UCSD-AML1 (cell line): ENCODE data around the gene PHF3.
A peak's percentile ranks its signal among the peaks of the same experiment; 100 is the strongest.

Experiments
- DNase-seq: peaks from one replicate; lab custom pipeline; 2025; ENCODE audit not compliant: unreplicated experiment; lab: John Stamatoyannopoulos, UW

Gene PHF3

GRCh38 chr6:63635588-63636517 lies at the start of gene PHF3:
Gene PHF3, plus strand, starts transcription at chr6:63635802. Its CDS starts 10,750 bp downstream, at chr6:63646552.
- DNase-seq: peak; percentile 93

GRCh38 chr6:63589952-63590411 lies 45.6 kb upstream of the PHF3 start:
- no peak for DNase-seq

DNA sequence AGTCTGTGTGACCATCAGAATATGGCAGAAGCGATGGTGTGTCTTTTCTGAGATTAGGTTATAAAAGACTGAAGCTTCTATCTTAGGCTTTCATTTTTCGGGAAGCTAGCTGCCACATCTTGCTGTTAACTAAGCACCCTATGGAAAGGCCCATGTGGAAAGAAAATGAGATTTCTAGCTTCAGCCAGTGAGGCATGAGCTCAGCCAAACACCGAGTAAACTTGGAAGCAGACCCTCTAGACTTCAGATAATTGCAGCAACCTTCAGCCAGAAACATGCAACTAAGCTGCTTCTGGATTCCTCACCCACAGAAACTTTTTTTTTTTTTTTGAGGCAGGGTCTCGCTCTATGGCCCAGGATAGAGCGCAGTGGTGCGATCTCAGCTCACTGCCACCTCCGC lies 42.7 kb upstream of the PHF3 start:
- DNase-seq: no peak

DNA sequence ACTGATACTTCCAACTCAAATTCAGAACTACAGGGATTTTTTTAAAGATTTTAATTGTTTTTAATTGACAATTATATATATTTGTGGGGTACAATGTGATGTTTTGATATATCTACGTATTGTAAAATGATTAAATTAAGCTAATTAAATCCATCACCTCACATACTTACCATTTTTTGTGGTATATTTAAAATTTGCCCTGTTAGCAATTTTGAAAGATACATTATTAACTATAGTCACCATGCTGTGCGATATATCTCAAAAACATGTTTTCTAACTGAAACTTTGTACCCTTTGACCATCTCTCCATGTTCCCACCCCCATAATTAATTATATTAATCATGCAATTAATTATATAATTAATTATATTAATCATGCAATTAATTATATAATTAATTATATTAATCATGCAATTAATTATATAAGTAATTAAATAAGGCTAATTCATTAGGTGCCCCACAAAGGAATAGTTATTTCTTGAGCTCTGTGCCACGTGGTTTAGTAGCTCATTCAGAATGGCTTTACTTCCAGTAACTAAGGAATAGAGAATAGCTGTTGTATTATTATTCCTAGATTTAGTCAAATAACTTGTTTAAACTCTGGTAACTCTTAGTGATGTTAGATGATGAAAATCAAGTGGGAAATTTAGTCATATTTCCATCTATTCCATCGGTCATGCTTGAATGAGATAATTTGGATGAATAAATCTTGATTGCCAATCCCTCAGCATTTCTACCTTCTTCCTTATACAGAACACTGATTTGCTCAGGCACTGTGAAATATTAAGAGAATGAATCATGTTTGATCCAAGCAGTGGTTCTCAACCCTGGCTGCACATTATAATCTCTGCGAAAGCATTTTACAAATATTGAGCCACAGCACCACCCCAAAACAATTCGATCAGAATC lies 38.2 kb upstream of the PHF3 start:
- DNase-seq: no peak

- peak; percentile 61 for DNase-seq
These were observed 37.3 kb upstream of the PHF3 start for GRCh38 chr6:63598049-63599036.

GRCh38 chr6:63599243-63599642 lies 36.4 kb upstream of the PHF3 start:
- DNase-seq: no peak

DNA sequence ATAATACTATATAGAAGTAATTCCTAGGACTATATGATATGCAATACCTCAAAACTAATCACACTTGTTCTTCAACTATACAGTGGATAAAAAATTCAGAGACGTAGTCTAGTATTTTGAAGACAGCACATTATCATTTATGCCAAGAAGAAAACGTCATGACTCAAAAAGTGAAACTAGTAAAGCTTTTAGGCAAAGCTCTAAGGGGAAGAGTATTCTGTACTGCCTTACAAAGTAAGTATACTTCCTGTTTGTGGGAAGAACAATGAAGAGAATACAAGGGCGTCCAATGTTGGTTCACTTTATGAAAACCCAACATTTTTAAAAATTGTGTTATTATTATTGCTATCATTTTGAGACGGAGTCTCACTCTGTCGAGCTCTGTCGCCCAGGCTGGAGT lies 35.5 kb upstream of the PHF3 start:
- DNase-seq: no peak

DNA sequence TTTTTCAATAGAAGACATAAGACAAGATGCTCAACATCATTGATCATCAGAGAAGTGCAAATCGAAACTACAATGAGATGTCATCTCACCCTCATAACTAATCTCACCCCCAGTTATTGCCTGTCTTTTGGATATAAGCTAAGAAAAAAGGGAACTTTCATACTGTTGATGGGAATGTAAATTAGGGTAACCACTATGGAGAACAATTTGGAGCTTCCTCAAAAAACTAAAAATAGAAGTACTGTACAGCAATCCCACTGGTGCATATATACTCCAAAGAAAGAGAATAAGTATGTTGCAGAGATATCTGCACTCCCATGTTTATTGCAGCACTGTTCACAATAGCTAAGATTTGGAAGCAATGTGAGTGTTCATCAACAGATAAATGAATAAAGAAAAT lies 26.4 kb upstream of the PHF3 start:
- no peak for DNase-seq

GRCh38 chr6:63610944-63611343 lies 24.7 kb upstream of the PHF3 start:
- no peak for DNase-seq

DNA sequence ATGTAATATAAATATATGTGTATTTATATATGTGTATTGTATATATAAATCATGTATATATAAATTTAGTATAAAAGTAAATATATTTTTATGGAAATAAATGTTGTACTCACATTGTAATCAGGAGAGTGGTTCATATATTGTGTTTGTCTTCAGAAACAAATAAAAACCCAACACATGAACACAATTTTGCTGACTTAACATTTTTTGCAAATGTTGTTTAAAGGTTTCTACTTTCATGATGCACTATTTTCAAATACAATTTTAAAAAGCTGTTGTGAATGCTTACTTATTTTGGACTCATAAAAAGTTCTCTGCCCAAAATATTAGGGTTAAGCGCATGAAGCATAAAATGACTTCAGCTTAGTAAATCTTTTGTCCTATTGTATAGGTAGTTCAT lies 24.0 kb upstream of the PHF3 start:
- no peak for DNase-seq

GRCh38 chr6:63615590-63615989 lies 20.0 kb upstream of the PHF3 start:
- DNase-seq: no peak

DNA sequence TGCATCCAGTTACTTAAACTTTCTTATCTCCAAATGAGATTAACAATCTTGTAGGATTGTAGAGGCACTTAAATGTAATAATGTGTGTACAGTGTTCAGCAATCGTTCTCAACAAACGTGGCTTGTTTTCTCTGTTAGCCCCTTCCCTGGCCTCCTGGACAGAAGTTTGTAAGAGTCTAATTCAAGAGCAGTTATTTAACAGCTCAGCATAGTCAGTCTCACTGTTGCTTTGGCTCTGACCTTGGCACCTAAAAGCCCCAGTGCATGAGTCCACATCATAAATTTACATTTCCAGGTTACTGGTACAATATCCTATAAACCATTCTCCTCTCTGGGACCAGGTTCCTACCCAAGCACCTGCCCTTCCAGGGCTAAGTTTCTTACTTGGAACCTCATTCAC lies 11.5 kb upstream of the PHF3 start:
- no peak for DNase-seq

- no peak for DNase-seq
These were observed 5.1 kb upstream of the PHF3 start for GRCh38 chr6:63630466-63630865.

DNA sequence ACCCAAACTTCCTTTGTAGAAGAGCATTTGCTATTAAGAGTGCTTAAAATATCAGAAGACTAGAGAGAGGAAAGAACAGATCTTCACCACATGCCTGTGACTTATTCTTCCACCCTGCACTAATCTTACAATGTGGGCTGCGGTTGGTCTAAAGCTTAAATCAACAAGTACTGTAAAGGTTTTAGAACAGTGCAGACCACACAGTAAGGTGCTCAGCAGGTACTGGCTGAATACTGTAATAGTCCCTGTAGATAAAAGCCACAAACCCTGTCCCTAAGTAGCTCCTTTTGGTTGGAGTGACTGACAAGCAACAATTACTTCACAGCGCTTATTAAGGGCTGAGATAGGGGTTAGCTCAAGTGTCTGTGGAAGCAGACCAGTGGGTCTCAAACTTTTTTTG lies 972 bp upstream of the PHF3 start:
- no peak for DNase-seq

GRCh38 chr6:63635215-63635587 lies 401 bp upstream of the PHF3 start:
- DNase-seq: no peak

GRCh38 chr6:63636518-63637021 lies 968 bp downstream of the PHF3 start:
- peak; percentile 61 for DNase-seq

DNA sequence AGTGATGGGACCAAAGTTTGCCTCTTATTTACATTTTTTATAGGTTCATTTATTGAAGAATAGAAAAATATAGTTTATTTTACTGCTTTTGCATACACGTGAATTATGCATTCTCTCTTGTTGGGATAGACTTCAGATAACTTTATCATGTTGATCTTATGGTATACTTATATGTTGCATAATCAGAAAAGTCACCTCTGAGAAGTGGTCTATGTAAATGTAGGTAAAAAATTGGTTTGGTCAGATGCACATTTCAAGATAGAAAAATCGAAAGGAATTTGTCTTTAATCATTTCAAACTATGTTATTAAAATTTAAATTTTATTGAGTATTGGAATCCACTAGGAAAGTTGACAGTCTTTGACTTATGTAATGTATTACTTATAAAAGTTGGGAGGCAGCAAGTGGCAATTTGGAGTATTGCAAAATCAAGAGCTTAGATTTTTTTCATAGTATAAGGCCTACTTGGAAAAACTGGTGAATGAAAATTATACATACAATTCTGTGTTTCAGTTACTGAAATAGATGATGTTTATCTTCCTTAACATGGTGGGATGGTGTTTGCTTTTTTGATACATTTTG lies 2.4 kb downstream of the PHF3 start:
- no peak for DNase-seq

DNA sequence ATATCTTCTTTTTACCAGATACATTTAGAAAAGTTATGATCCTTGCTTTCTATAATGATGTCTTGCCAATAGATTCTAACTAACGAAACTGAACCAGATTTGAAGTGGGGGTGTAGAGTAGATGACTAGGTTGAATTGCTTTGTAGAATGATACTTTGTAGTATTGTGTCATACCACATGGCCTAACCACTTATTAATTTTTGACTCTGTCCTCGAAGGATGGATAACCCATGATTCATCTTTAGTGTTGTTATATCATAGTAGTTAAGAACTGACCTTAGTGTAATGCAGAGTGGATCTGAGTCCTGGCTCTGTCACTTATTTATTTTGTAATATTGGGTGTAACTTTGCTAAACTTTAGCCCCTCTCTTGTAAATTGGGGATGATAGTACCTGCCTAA lies 4.5 kb downstream of the PHF3 start:
- no peak for DNase-seq

GRCh38 chr6:63643862-63644261 lies 8.3 kb downstream of the PHF3 start:
- DNase-seq: no peak

GRCh38 chr6:63644668-63645326 lies 9.2 kb downstream of the PHF3 start:
- DNase-seq: no peak
